Lung (tissue), 12 donors: ENCODE measurements around the gene USP46. TPM values are rescaled to one million over a fixed set of nuclear protein-coding genes. Genes with fewer than 3 reads are reported as not detected.
A peak's percentile ranks its signal among the peaks of the same experiment; 100 is the strongest.

ENCODE experiments used
- ATAC-seq: fragments of 200-7000 bp; cut with Tn5 transposase; one replicate; pipeline ENCODE4 v1.9.1; 2020; ENCODE audit warnings: moderate number of reproducible peaks; ENCODE audit not compliant: insufficient read depth, low FRiP score
- DNase-seq, 3 donors: peaks; one replicate each; pipeline ENCODE4 v3.0.0-alpha.2; 2013 to 2017
- H3K27ac ChIP-seq, 2 donors: one replicate each; pipeline ENCODE4 v1.5.1; 2013; ENCODE audit warnings: mild to moderate bottlenecking in 2 of 2, moderate library complexity in 2 of 2, control low read depth in 1 of 2, inconsistent platforms in 1 of 2, low read depth in 1 of 2, low read length in 1 of 2
- H3K27me3 ChIP-seq, 3 donors: one replicate each; pipeline ENCODE4 v1.5.1; 2013; ENCODE audit warnings: low read length in 2 of 3; ENCODE audit not compliant: control insufficient read depth in 3 of 3, insufficient read depth in 3 of 3
- H3K36me3 ChIP-seq, 4 donors: one replicate each; pipeline ENCODE4 v1.5.1; 2013; ENCODE audit warnings: low read length in 4 of 4, mild to moderate bottlenecking in 1 of 4, moderate library complexity in 1 of 4; ENCODE audit not compliant: control insufficient read depth in 4 of 4, insufficient read depth in 4 of 4
- H3K4me1 ChIP-seq, 5 donors: one replicate each; pipeline ENCODE4 v1.5.1; 2013; ENCODE audit warnings: low read length in 5 of 5, mild to moderate bottlenecking in 2 of 5, moderate library complexity in 1 of 5; ENCODE audit not compliant: control insufficient read depth in 5 of 5, insufficient read depth in 5 of 5
- H3K4me3 ChIP-seq: one replicate; pipeline ENCODE4 v1.5.1; 2013; ENCODE audit warnings: mild to moderate bottlenecking, control low read depth, moderate library complexity
- H3K9ac ChIP-seq, 2 donors: one replicate each; pipeline ENCODE4 v1.5.1; 2013; ENCODE audit warnings: low read length in 2 of 2, control low read depth in 1 of 2; ENCODE audit not compliant: insufficient read depth in 1 of 2
- H3K9me3 ChIP-seq, 4 donors: one replicate each; pipeline ENCODE4 v1.5.1; 2013; ENCODE audit warnings: low read length in 3 of 4, mild to moderate bottlenecking in 1 of 4, moderate library complexity in 1 of 4; ENCODE audit not compliant: control insufficient read depth in 4 of 4, insufficient read depth in 3 of 4
- CTCF ChIP-seq: IDR thresholded peaks from 2 replicates; pipeline ENCODE4 v1.5.1; 2012; ENCODE audit warnings: mild to moderate bottlenecking; ENCODE audit errors: control extremely low read depth, extremely low read depth
- WGBS, 2 donors: extraction: QIAGEN DNeasy Blood & Tissue Kit; methylation state at CpG; one replicate each; pipeline ENCODE4 v1.1.7; 2013; 5-methylcytosine and 5-hydroxymethylcytosine counted together
- polyA plus RNA-seq, 2 donors: library from polyadenylated mRNA; stranded (reverse); fragments of 200-250 nt; gene quantifications; one replicate each; pipeline ENCODE4 v1.2.1, GENCODE V29; 2013
- total RNA-seq, 2 donors: library from RNA; depleted of rRNA in 1 of 2; stranded (reverse); fragments of >200 nt in 1 of 2; gene quantifications; one replicate each; pipeline ENCODE4 v1.2.1, GENCODE V29; 2014 to 2021
- donor health status: control.
- donor health status: control.
- donor health status: Bipolar disorder and iron deficiency.
- donor health status: healthy.
- donor health status: DM: yes; HTN: yes; CAD: no.

The USP46 gene
- total and polyA plus RNA-seq, 4 donors = 2.3 to 30.8 (median 8.8) TPM

- H3K27me3 ChIP-seq = no peaks in the 10 kb centered on the region
- 51 to 71% methylated on average over 1 of the region's 1 CpG for WGBS, 2 donors
- no peaks in the 10 kb centered on the region for H3K9me3 ChIP-seq
- no peak overlapping the region for H3K9ac ChIP-seq
- DNase-seq (no peak), ATAC-seq (peak; percentile 23)
- TF ChIP-seq CTCF = no peak
- H3K36me3 ChIP-seq = no peaks in the 10 kb centered on the region
- H3K4me3 ChIP-seq = no peak overlapping the region
- H3K27ac ChIP-seq = no peak overlapping the region
- H3K4me1 ChIP-seq = peaks cover 0 to 5% (median 1%) of the 10 kb centered on the region in 5 donors
These were observed 85.5 kb downstream of the USP46 start for GRCh38 chr4:52573551-52573950.

GRCh38 chr4:52572936-52573485 lies 86.1 kb downstream of the USP46 start:
- 90 to 91% methylated on average over 6 of the region's 6 CpGs for WGBS, 2 donors
- H3K9me3 ChIP-seq = no peaks in the 10 kb centered on the region
- H3K27me3 ChIP-seq = no peaks in the 10 kb centered on the region
- no peak overlapping the region for H3K27ac ChIP-seq
- H3K36me3 ChIP-seq = no peaks in the 10 kb centered on the region
- H3K4me1 ChIP-seq = peaks cover 0 to 5% (median 1%) of the 10 kb centered on the region in 5 donors
- no peak overlapping the region for H3K9ac ChIP-seq
- no peak for ATAC-seq
- no peak for TF ChIP-seq CTCF
- H3K4me3 ChIP-seq = no peak overlapping the region
- DNase-seq = no peak

- no peak overlapping the region for H3K27ac ChIP-seq
- H3K4me1 ChIP-seq = peaks cover 0 to 1% (median 0%) of the 10 kb centered on the region in 5 donors
- H3K27me3 ChIP-seq = no peaks in the 10 kb centered on the region
- 88 to 95% methylated on average over 3 of the region's 3 CpGs for WGBS, 2 donors
- ATAC-seq (no peak), DNase-seq (no peak)
- no peaks in the 10 kb centered on the region for H3K9me3 ChIP-seq
- no peak overlapping the region for H3K4me3 ChIP-seq
- no peak overlapping the region for H3K9ac ChIP-seq
- TF ChIP-seq CTCF = no peak
- H3K36me3 ChIP-seq = no peaks in the 10 kb centered on the region
These were observed 90.8 kb downstream of the USP46 start for GRCh38 chr4:52568351-52568750.
